Neural crest cell (in vitro differentiated cells): ENCODE results near the gene CDCA4. TPM values are rescaled to one million over a fixed set of nuclear protein-coding genes. Genes with fewer than 3 reads are reported as not detected.

ENCODE experiments used
- DNase-seq: peaks from one replicate; pipeline ENCODE4 v3.0.0; 2021; ENCODE audit warnings: low read depth, mixed read lengths, low spot score
- H3K27ac Mint-ChIP-seq: one replicate; pipeline ENCODE4 v1.8.0; 2021; ENCODE audit warnings: mild to moderate bottlenecking, mixed read lengths; ENCODE audit not compliant: unreplicated experiment
- H3K27me3 Mint-ChIP-seq: 2 replicates; pipeline ENCODE4 v1.8.0; 2021; ENCODE audit warnings: low read depth, mild to moderate bottlenecking, mixed read lengths
- H3K36me3 Mint-ChIP-seq: 2 replicates; pipeline ENCODE4 v1.8.0; 2021; ENCODE audit warnings: low read depth, mild to moderate bottlenecking, mixed read lengths
- H3K4me1 Mint-ChIP-seq: 2 replicates; pipeline ENCODE4 v1.8.0; 2021; ENCODE audit warnings: mixed read lengths
- H3K4me3 Mint-ChIP-seq: one replicate; pipeline ENCODE4 v1.8.0; 2021; ENCODE audit warnings: mild to moderate bottlenecking, mixed read lengths
- H3K9me3 Mint-ChIP-seq: 2 replicates; pipeline ENCODE4 v1.8.0; 2021; ENCODE audit warnings: mixed read lengths
- total RNA-seq: library from RNA; stranded (reverse); gene quantifications from 2 replicates; pipeline ENCODE4 v1.2.1, GENCODE V29; 2021
- TF ChIP-seq, protein P1 (sequence below): fragments of 200-600 bp; sonication (generic); conservative IDR thresholded peaks from 2 replicates; pipeline ENCODE4 v1.5.0; 2021; ENCODE audit warnings: antibody characterized with exemption, mild to moderate bottlenecking

The CDCA4 gene
- total RNA-seq, 1 donor from 2014 or later: 58.2 TPM

DNA sequence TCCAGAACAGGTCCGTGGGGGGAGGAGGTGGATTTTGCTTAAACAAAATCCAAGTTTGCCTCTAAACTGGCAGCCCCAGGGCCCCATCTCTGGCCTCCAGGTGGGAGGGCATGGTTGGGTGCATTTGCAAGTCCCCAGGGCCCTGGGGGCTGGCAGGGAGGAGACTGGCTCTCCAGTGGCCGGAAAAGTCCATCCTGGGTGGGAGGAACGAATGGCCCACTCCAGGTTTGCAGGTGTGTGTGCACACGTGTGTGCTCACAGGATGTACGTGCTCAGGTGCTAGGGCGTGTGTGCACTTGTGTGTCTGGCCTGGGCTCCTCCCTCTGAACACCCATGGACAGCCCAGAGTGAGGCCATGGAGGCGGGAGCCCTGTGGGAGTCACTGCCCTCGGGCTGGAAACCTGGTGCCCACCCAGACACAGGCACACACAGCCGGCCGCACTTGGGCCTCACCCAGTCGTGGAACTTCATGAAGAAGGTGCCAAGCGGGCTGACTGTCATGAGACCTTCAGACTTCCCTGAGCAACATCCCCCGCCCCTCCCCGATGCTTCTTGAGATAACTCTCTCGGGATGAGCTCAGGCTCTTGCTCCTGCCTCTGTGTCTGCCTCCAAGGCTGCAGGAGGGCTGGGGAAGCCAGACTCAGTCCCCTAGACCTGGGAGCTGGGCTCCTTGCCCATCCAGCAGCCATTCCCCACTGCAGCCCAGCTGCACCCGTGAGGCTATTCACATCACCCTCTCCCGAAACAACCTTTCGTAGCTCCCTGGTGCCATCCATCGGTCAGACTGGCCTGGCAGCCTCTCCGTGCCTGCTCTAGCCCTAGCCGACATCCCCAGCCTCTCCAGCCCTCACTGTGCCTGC, 52.1 kb downstream of the CDCA4 start:
- no peaks in the 10 kb centered on the region for H3K36me3 Mint-ChIP-seq
- no peaks in the 10 kb centered on the region for H3K9me3 Mint-ChIP-seq
- H3K27ac Mint-ChIP-seq: no peak overlapping the region
- DNase-seq: no peak
- H3K4me1 Mint-ChIP-seq: no peaks in the 10 kb centered on the region
- peaks cover 6% of the 10 kb centered on the region for H3K27me3 Mint-ChIP-seq
- H3K4me3 Mint-ChIP-seq: no peak overlapping the region
- TF ChIP-seq, protein P1, sequence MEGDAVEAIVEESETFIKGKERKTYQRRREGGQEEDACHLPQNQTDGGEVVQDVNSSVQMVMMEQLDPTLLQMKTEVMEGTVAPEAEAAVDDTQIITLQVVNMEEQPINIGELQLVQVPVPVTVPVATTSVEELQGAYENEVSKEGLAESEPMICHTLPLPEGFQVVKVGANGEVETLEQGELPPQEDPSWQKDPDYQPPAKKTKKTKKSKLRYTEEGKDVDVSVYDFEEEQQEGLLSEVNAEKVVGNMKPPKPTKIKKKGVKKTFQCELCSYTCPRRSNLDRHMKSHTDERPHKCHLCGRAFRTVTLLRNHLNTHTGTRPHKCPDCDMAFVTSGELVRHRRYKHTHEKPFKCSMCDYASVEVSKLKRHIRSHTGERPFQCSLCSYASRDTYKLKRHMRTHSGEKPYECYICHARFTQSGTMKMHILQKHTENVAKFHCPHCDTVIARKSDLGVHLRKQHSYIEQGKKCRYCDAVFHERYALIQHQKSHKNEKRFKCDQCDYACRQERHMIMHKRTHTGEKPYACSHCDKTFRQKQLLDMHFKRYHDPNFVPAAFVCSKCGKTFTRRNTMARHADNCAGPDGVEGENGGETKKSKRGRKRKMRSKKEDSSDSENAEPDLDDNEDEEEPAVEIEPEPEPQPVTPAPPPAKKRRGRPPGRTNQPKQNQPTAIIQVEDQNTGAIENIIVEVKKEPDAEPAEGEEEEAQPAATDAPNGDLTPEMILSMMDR: no peak

DNA sequence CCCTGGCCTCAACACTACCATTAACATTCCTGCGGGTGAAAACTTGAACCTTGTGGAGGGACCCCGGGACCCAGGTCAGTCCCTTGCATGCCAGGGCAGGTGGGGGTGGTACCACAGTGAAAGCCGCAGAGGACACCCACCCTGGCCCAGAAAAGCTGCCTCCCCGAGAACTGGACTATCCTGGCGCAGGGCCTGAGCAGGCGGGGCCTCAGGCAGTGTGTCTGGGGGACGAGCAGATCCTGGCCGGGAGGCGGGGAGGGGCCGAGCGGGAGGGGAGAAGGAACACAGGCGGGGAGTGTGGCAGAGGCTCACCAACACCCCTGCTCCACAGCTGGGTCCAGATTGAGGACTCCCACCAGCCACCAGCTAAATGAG, 52.7 kb downstream of the CDCA4 start:
- Mint-ChIP-seq H3K4me3 (no peak overlapping the region), H3K27ac (no peak overlapping the region), H3K36me3 (no peaks in the 10 kb centered on the region), H3K4me1 (no peaks in the 10 kb centered on the region), H3K27me3 (peaks cover 6% of the 10 kb centered on the region), H3K9me3 (no peaks in the 10 kb centered on the region)
- TF ChIP-seq, protein P1: no peak
- DNase-seq: no peak

DNA sequence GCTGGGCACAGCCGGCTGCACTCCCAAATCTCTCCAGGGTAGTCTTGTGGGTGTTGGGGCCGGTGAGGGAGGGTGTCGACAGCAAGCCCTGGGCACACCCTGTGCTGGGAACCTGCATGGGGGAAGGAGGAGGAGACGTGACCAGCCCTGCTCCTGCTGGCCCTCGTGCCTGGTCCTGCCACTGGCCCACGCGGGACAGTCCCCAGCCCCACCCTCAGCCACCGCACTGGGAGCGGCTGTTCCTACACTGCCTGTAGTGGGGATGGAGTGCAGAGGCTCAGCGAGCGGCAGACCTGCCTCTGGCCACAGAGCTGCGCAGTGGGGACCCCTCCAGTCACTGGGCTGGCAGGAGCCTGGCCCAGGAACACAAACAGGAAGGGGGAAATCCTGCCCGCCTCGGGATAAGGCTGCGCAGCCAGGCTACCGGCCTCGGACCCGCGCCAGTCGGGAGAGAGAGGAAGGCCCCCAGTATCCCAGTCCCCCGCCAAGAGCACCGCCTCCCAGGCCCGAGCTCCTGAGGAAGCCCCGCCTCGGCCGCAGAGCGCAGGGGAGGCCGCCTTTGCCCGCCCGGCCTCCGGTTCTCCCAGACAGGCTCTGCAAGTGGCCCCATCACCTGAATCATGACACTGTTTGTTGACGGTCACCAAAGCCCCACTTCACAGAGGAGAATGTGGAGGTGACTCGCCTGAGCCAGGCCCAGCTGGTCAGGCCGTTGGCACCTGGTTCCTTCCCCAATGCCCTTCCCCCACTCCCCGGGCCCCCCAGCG, 53.3 kb downstream of the CDCA4 start:
- no peak for DNase-seq
- Mint-ChIP-seq H3K4me1 (no peaks in the 10 kb centered on the region), H3K4me3 (no peak overlapping the region), H3K27ac (no peak overlapping the region), H3K9me3 (no peaks in the 10 kb centered on the region), H3K36me3 (no peaks in the 10 kb centered on the region), H3K27me3 (peaks cover 6% of the 10 kb centered on the region)
- TF ChIP-seq, protein P1: no peak

DNA sequence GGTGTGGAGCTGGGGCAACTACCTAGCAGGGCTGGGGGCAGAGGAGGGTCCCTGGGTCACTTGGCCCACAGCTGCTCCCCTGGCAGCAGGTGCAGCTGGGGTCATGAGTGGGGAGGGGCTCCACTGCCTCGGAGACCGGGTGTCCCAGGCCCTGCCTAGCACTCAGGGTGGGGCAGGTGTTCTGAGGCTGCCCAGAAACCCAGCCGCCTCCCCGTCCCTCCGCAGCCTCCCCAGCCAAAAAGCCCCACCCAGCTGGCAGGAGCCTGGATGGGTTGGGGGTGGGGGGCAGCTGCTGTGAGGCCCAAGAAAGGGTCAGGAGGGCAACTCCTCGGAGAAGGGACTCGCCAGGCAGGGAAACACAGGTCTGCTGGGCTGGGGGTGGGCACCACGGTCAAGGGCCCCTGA, 53.9 kb downstream of the CDCA4 start:
- TF ChIP-seq, protein P1: no peak
- Mint-ChIP-seq H3K27me3 (peaks cover 6% of the 10 kb centered on the region), H3K4me3 (no peak overlapping the region), H3K4me1 (no peaks in the 10 kb centered on the region), H3K9me3 (no peaks in the 10 kb centered on the region), H3K36me3 (no peaks in the 10 kb centered on the region), H3K27ac (no peak overlapping the region)
- no peak for DNase-seq

DNA sequence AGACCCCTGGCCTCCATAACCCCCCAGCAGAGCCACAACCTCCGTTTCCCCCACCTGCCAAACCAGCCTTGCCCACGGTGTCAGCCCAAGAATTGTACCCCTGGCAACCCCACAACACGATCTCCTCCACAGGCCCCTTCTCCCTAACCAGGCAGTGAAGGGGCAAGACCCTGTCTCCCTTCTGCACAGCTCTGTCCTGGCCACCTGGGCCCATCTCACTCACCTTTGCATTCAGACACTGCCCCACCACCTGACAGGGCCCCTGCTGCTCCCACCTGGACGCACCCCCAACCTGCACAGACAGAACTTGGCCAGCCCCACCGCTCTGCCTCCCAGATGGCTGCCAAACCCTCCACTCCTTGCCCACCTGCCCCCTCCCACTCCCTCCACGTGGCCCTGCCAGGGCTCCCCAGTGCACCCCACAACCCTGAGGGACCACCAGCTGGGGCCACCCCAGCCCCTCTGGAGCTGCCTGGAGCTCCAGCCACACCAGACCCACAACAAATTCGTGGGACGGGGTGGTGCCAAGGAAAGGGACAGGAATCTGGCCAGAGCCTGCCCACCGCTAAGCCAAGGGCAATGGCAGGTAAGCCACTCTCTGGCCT, 54.5 kb downstream of the CDCA4 start:
- H3K4me1 Mint-ChIP-seq: no peaks in the 10 kb centered on the region
- DNase-seq: no peak
- no peaks in the 10 kb centered on the region for H3K9me3 Mint-ChIP-seq
- peaks cover 8% of the 10 kb centered on the region for H3K27me3 Mint-ChIP-seq
- H3K4me3 Mint-ChIP-seq: no peak overlapping the region
- TF ChIP-seq, protein P1: no peak
- no peak overlapping the region for H3K27ac Mint-ChIP-seq
- no peaks in the 10 kb centered on the region for H3K36me3 Mint-ChIP-seq
